ENCODE measurements around the gene OTOG.

OTOG gene

GRCh38 chr11:17686231-17686980, 139.3 kb downstream of the OTOG start:
- no peak overlapping the region for H3K4me3 ChIP-seq (ENCODE audit: low read depth, low read length)
- TF ChIP-seq, protein P1, sequence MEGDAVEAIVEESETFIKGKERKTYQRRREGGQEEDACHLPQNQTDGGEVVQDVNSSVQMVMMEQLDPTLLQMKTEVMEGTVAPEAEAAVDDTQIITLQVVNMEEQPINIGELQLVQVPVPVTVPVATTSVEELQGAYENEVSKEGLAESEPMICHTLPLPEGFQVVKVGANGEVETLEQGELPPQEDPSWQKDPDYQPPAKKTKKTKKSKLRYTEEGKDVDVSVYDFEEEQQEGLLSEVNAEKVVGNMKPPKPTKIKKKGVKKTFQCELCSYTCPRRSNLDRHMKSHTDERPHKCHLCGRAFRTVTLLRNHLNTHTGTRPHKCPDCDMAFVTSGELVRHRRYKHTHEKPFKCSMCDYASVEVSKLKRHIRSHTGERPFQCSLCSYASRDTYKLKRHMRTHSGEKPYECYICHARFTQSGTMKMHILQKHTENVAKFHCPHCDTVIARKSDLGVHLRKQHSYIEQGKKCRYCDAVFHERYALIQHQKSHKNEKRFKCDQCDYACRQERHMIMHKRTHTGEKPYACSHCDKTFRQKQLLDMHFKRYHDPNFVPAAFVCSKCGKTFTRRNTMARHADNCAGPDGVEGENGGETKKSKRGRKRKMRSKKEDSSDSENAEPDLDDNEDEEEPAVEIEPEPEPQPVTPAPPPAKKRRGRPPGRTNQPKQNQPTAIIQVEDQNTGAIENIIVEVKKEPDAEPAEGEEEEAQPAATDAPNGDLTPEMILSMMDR (IDR thresholded peaks at IDR 0.05; ENCODE audit: borderline replicate concordance, insufficient read depth, low read depth, low read length) = no peak

DNA sequence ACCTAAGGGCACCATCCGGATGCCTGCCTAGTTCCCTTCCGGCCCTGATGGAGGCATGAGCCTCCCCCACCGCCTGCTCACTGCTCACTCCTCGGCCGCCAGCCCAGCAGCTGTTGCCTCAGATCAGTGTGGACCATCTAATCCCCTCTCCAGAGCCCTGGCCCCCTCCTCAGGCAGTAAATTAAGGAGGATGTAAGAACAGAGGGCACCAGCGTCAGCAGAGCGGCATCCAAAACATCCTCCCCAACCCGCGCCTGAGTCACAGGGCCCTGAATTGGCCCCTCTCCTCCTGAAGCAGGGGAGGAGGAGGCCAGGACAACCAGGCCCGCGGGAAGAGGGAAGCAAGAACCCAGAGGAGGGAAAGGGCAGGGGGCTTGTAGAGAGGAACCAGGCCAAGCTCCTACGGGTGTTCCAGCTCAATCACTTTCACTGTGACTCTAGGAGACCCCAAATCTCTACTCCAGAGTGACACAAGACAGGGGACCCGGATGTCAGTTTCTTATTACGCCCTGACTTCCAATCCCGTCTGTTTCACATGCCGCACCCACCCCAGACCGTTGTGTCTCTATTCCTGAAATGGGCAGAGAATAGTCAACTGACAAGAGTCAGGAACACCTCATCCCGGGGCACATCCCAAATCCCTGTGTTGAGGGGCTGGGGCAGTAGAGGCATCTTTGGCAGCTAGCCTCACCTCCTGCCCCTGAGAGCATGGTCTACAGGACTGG, 141.0 kb downstream of the OTOG start:
- TF ChIP-seq, protein P1 (IDR thresholded peaks at IDR 0.05; ENCODE audit: borderline replicate concordance, insufficient read depth, low read depth, low read length) = no peak
- no peak overlapping the region for H3K4me3 ChIP-seq (ENCODE audit: low read depth, low read length)

DNA sequence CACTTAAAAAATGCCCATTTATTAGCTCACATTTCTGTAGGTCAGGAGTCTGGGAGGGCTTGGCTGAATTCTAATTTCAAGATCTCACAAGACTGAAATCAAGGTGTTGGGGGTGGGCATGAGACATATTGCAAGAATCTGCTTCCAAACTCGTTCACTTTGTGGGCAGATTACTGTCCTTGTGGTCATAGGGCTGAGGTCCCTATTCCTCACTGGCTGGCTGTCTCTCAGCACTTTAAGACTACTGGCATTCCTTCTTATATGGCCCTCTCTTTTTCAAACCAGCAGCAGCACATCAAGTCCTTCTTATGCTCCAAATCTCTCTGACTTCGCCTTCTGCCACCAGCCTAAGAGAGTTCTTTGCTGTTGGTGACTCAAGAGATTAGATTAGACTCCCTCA, 144.5 kb downstream of the OTOG start:
- TF ChIP-seq, protein P1 (IDR thresholded peaks at IDR 0.05; ENCODE audit: borderline replicate concordance, insufficient read depth, low read depth, low read length) = no peak
- no peak overlapping the region for H3K4me3 ChIP-seq (ENCODE audit: low read depth, low read length)

- TF ChIP-seq, protein P1 (IDR thresholded peaks at IDR 0.05; ENCODE audit: borderline replicate concordance, insufficient read depth, low read depth, low read length) = no peak
- no peak overlapping the region for H3K4me3 ChIP-seq (ENCODE audit: low read depth, low read length)
These were observed 144.9 kb downstream of the OTOG start for GRCh38 chr11:17691976-17692375.

DNA sequence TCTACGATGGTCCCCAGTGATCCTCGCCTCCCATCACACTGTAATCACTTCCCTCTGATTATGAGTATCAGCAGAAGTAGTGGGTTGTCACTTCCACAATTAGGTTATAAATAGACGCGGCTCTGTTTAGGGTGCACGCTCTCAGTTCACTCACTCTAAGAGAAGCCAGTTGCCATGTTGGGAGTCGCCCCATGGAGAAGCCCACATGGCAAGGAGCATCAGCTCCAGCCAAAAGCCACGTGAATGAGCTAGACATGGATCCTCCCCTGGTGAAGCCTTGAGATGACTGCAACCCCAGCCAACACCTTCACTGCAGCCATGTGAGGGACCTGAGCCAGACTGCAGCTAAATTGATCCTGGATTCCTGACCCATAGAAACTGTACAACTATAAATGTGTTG, 145.9 kb downstream of the OTOG start:
- H3K4me3 ChIP-seq (ENCODE audit: low read depth, low read length) = no peak overlapping the region
- TF ChIP-seq, protein P1 (IDR thresholded peaks at IDR 0.05; ENCODE audit: borderline replicate concordance, insufficient read depth, low read depth, low read length) = no peak

- H3K4me3 ChIP-seq (ENCODE audit: low read depth, low read length) = no peak overlapping the region
- TF ChIP-seq, protein P1 (IDR thresholded peaks at IDR 0.05; ENCODE audit: borderline replicate concordance, insufficient read depth, low read depth, low read length) = no peak
These were observed 146.5 kb downstream of the OTOG start for GRCh38 chr11:17693531-17693930.

Measured in GM12875 (cell line).